Caco-2 (cell line): Measurements from ENCODE around the gene EPS8L2. TPM values are rescaled to one million over a fixed set of nuclear protein-coding genes. Genes with fewer than 3 reads are reported as not detected.

ENCODE experiments used
- BruUV-seq: library from RNA; stranded (reverse); fragments of 400-500 nt; replicated peaks from 2 replicates; lab custom pipeline; 2021; lab: Mats Ljungman, UMichigan
- CTCF ChIA-PET: fragments of 300-600 bp; sonication (Branson Sonifier 250); formaldehyde crosslinking; loops from one replicate; lab custom pipeline; 2022; ENCODE audit warnings: antibody characterized with exemption; lab: Charles Lee
- POLR2A ChIA-PET: fragments of 300-600 bp; sonication (Branson Sonifier 250); formaldehyde crosslinking; loops from one replicate; lab custom pipeline; 2022; ENCODE audit warnings: antibody characterized with exemption; lab: Charles Lee
- DNase-seq, 2 experiments: peaks; one replicate each; pipeline versions ENCODE4 v3.0.0 to v3.0.0-alpha.2; 2020 to 2022
- H3K27me3 ChIP-seq: replicated peaks from 2 replicates; pipeline ENCODE4 v1.6.0; 2011; ENCODE audit warnings: low read length; ENCODE audit not compliant: control insufficient read depth, insufficient read depth
- H3K36me3 ChIP-seq: 2 replicates; pipeline ENCODE4 v1.5.1; 2011; ENCODE audit warnings: low read length; ENCODE audit not compliant: control insufficient read depth, insufficient read depth
- H3K4me1 ChIP-seq: fragments of 250-450 bp; sonication (Bioruptor Pico); 2 replicates; pipeline ENCODE4 v1.5.1; 2020; ENCODE audit warnings: mild to moderate bottlenecking
- H3K4me3 ChIP-seq: 2 replicates; pipeline ENCODE4 v1.5.1; 2011; ENCODE audit warnings: low read depth, mild to moderate bottlenecking, control low read depth, low read length
- H3K9me3 ChIP-seq: fragments of 250-450 bp; sonication (Bioruptor Pico); 2 replicates; pipeline ENCODE4 v1.5.1; 2020; ENCODE audit warnings: mild to moderate bottlenecking, moderate library complexity
- H3K27ac Mint-ChIP-seq: one replicate; pipeline ENCODE4 v1.8.0; 2022; ENCODE audit warnings: mixed read lengths; ENCODE audit not compliant: unreplicated experiment
- H3K27me3 Mint-ChIP-seq: one replicate; pipeline ENCODE4 v1.8.0; 2022; ENCODE audit warnings: mixed read lengths; ENCODE audit not compliant: insufficient read depth, unreplicated experiment
- H3K36me3 Mint-ChIP-seq: one replicate; pipeline ENCODE4 v1.8.0; 2022; ENCODE audit warnings: mild to moderate bottlenecking, mixed read lengths; ENCODE audit not compliant: insufficient read depth, unreplicated experiment
- H3K4me1 Mint-ChIP-seq: one replicate; pipeline ENCODE4 v1.8.0; 2022; ENCODE audit warnings: low read depth, mixed read lengths; ENCODE audit not compliant: unreplicated experiment
- H3K4me3 Mint-ChIP-seq: one replicate; pipeline ENCODE4 v1.8.0; 2022; ENCODE audit warnings: mild to moderate bottlenecking, moderate library complexity, mixed read lengths; ENCODE audit not compliant: unreplicated experiment
- H3K9me3 Mint-ChIP-seq: one replicate; pipeline ENCODE4 v1.8.0; 2022; ENCODE audit warnings: mixed read lengths; ENCODE audit not compliant: unreplicated experiment
- intact Hi-C: fragments of 100-400 bp; cut with micrococcal nuclease; formaldehyde crosslinking; loops from one replicate; pipeline ENCODE4 v1.10.0; 2022; ENCODE audit not compliant: unreplicated experiment
- total RNA-seq: library from RNA; stranded (reverse); gene quantifications from 2 replicates; pipeline ENCODE4 v1.2.3, GENCODE V29; 2022
- TF ChIP-seq, protein P1 (sequence below), 2 experiments: fragments of 200-600 bp in 1 of 2; IDR thresholded peaks; 1 replicate in 1 of 2; 2 replicates in 1 of 2; pipeline versions ENCODE4 v1.5.1 to v1.8.0; 2011 to 2022; ENCODE audit warnings: antibody characterized with exemption in 1 of 2, control low read depth in 1 of 2, inconsistent platforms in 1 of 2, low read depth in 1 of 2, low read length in 1 of 2, mild to moderate bottlenecking in 1 of 2, moderate library complexity in 1 of 2; ENCODE audit not compliant: insufficient read depth in 1 of 2, severe bottlenecking in 1 of 2, unreplicated experiment in 1 of 2

The EPS8L2 gene
- total RNA-seq, 1 experiment from 2014 or later: 224 TPM

DNA sequence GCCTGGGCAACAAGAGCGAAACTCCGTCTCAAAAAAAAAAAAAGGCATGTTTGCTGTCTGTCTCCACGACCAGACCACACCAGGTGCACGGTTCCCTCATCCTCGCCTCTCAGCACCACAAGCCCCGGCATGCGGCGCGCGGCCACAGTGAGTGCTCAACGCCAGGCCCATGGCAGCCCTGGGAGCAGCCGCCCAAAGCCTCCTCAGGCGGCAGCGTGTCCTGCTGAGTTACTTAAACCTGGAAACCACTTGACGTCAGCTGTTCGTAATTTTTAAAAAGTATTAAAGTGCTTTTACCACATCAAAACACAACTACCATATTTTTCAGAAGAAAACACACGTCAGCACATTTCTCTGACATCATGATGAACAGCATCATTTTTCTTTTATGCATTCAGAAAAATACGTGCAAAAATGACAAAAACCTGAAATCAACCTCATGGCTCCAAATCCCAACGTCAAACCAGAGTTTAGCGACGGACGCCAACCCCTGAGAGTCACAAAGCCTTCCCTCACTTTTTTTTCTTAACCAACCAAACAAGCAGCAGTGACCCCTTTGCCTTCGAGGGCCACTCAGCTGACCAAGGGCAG is 13.1 kb upstream of the EPS8L2 start:
- H3K36me3 ChIP-seq: peaks cover 5% of the 10 kb centered on the region; the same call in 1 of the 2 replicates
- no peaks in the 10 kb centered on the region for H3K9me3 ChIP-seq
- no peak for DNase-seq
- TF ChIP-seq, protein P1, sequence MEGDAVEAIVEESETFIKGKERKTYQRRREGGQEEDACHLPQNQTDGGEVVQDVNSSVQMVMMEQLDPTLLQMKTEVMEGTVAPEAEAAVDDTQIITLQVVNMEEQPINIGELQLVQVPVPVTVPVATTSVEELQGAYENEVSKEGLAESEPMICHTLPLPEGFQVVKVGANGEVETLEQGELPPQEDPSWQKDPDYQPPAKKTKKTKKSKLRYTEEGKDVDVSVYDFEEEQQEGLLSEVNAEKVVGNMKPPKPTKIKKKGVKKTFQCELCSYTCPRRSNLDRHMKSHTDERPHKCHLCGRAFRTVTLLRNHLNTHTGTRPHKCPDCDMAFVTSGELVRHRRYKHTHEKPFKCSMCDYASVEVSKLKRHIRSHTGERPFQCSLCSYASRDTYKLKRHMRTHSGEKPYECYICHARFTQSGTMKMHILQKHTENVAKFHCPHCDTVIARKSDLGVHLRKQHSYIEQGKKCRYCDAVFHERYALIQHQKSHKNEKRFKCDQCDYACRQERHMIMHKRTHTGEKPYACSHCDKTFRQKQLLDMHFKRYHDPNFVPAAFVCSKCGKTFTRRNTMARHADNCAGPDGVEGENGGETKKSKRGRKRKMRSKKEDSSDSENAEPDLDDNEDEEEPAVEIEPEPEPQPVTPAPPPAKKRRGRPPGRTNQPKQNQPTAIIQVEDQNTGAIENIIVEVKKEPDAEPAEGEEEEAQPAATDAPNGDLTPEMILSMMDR (IDR thresholded peaks at IDR 0.05; ENCODE audit: insufficient read depth in 1 of 2, low read depth in 1 of 2, low read length in 1 of 2, severe bottlenecking in 1 of 2, unreplicated experiment in 1 of 2): no peak
- CTCF ChIA-PET: interaction anchor here (0.8 kb wide), 1 partner anchor 138 kb away, joined by 9 read pairs; no protein-coding TSS in a partner anchor
- TSS peak; percentile 50 for BruUV-seq
- H3K4me1 ChIP-seq: peaks cover 10% of the 10 kb centered on the region
- peaks cover 58% of the 10 kb centered on the region for H3K36me3 Mint-ChIP-seq
- no peaks in the 10 kb centered on the region for H3K9me3 Mint-ChIP-seq
- no peaks in the 10 kb centered on the region for H3K27me3 Mint-ChIP-seq
- peaks cover 15% of the 10 kb centered on the region for H3K4me1 Mint-ChIP-seq
- peak overlapping the region; percentile 86 for H3K4me3 Mint-ChIP-seq
- POLR2A ChIA-PET: interaction anchor here (0.6 kb wide), 1 partner anchor 117 kb away, joined by 4 read pairs; the partner anchor contains the start of gene RPLP2
- no peak overlapping the region for H3K4me3 ChIP-seq
- intact Hi-C loops: loop anchor here (10.0 kb wide), 1 partner anchor 128 kb away; the partner anchor contains the start of genes LMNTD2 and RASSF7
- no peaks in the 10 kb centered on the region for H3K27me3 ChIP-seq
- H3K27ac Mint-ChIP-seq: peak overlapping the region; percentile 97

DNA sequence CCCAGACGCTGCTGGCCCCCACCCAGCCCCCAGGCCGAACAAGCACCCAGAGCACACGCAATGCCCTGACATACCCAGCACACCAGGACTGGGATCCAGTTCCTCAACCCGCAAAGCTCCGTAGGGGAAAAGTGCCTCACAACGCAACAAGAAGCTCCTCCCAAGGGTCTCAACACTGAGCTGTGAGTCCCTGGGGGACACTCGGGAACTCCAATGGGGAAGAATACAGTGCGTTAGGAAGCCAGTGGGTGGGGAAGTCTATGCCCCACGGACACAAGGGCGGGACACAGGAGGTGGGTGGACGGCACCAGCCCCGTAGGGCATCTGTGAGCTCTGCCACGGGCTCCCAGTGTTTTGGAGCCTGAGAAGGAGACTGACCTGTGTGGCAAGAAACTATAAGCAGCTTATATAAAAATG is 12.6 kb upstream of the EPS8L2 start:
- no TSS peak for BruUV-seq
- Mint-ChIP-seq H3K27ac (peak overlapping the region; percentile 97), H3K36me3 (peaks cover 58% of the 10 kb centered on the region), H3K4me1 (peaks cover 15% of the 10 kb centered on the region), H3K9me3 (no peaks in the 10 kb centered on the region), H3K4me3 (peak overlapping the region; percentile 86), H3K27me3 (no peaks in the 10 kb centered on the region)
- 0 out of 2 replicates have a peak overlapping the region, but pooled peaks have one; percentile 2 for H3K4me3 ChIP-seq
- ChIA-PET POLR2A (interaction anchor here (0.5 to 0.6 kb wide), 2 partner anchors 37 to 116 kb away, joined by 4 to 5 read pairs; partner anchors contain the start of gene RPLP2), CTCF (interaction anchor here (0.6 to 0.8 kb wide), 2 partner anchors 139 to 225 kb away, joined by 7 to 9 read pairs; no protein-coding TSS in a partner anchor)
- DNase-seq: no peak
- no peaks in the 10 kb centered on the region for H3K27me3 ChIP-seq
- H3K36me3 ChIP-seq: peaks cover 4% of the 10 kb centered on the region; the same call in 1 of the 2 replicates
- intact Hi-C loops: loop anchor here (10.0 kb wide), 1 partner anchor 129 kb away; the partner anchor contains the start of genes LMNTD2 and RASSF7
- TF ChIP-seq, protein P1 (IDR thresholded peaks at IDR 0.05; ENCODE audit: insufficient read depth in 1 of 2, low read depth in 1 of 2, low read length in 1 of 2, severe bottlenecking in 1 of 2, unreplicated experiment in 1 of 2): no peak
- H3K4me1 ChIP-seq: peaks cover 10% of the 10 kb centered on the region
- H3K9me3 ChIP-seq: no peaks in the 10 kb centered on the region

DNA sequence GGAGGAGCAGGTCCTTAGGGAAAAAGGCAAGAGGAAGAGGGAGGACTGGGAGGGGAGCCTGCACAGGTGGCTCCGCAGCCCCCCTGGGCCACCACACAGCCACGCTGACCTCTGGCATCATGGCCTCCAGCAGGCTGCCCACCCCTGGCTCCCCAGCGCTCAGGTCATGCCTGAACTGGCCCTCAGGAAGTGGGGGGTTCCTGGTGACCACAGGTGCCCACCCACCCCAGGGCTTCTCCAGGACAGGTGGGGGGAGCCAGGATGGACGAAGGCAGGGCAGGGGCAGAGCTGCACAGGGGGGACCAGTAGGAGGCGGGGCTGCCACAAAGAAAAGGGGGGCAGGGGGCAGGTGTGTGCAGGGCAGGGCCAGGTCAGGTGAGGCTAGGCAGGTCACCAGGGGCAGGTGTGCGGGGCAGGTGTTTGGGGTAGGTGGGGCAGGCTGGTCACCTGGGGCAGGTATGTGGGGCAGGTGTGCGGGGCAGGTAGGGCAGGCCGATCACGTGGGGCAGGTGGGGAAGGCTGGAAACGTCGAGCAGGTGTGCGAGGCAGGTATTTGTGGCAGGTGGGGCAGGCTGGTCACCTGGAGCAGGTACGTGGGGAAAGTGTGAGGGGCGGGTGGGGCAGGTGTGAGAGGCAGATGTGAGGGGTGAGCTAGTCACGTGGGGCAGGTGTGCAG is 12.0 kb upstream of the EPS8L2 start:
- Mint-ChIP-seq H3K9me3 (no peaks in the 10 kb centered on the region), H3K4me1 (peaks cover 15% of the 10 kb centered on the region), H3K36me3 (peaks cover 57% of the 10 kb centered on the region), H3K27me3 (no peaks in the 10 kb centered on the region), H3K27ac (peak overlapping the region; percentile 97), H3K4me3 (peak overlapping the region; percentile 86)
- Histone ChIP-seq H3K36me3 (peaks cover 4% of the 10 kb centered on the region; the same call in 1 of the 2 replicates), H3K4me3 (peak overlapping the region; percentile 97), H3K27me3 (no peaks in the 10 kb centered on the region), H3K9me3 (no peaks in the 10 kb centered on the region), H3K4me1 (peaks cover 10% of the 10 kb centered on the region)
- BruUV-seq: no TSS peak
- ChIA-PET POLR2A (interaction anchor here (0.5 to 2.5 kb wide), 7 partner anchors 12 to 126 kb away, joined by 3 to 32 read pairs (median 5); partner anchors contain the start of genes EPS8L2, PHRF1 and RPLP2), CTCF (interaction anchor here (0.5 to 0.8 kb wide), 5 partner anchors 13 to 224 kb away, joined by 3 to 9 read pairs (median 4); no protein-coding TSS in a partner anchor)
- intact Hi-C loops: loop anchor here (10.0 kb wide), 1 partner anchor 129 kb away; the partner anchor contains the start of genes LMNTD2 and RASSF7
- TF ChIP-seq, protein P1 (IDR thresholded peaks at IDR 0.05; ENCODE audit: insufficient read depth in 1 of 2, low read depth in 1 of 2, low read length in 1 of 2, severe bottlenecking in 1 of 2, unreplicated experiment in 1 of 2): no peak
- peak; percentile 92 to 95 for DNase-seq
